Measurements from ENCODE around the gene PLEKHG5.

The PLEKHG5 gene

GRCh38 chr1:6470132-6471085 lies 21.1 kb downstream of the PLEKHG5 start:
- Histone ChIP-seq H4K20me1 (ENCODE audit: insufficient read depth, low read length) (no peaks in the 10 kb centered on the region), H3K4me3 (ENCODE audit: low read length) (no peak overlapping the region), H3K4me1 (ENCODE audit: low read length) (no peaks in the 10 kb centered on the region), H3K9me3 (ENCODE audit: insufficient read depth, low read length) (no peaks in the 10 kb centered on the region), H3K27me3 (ENCODE audit: low read depth, low read length) (no peaks in the 10 kb centered on the region), H3K4me2 (ENCODE audit: low read length) (no peak overlapping the region), H3K9ac (ENCODE audit: low read length) (no peak overlapping the region), H3K79me2 (ENCODE audit: low read length) (no peaks in the 10 kb centered on the region), H3K36me3 (replicated peaks; ENCODE audit: low read depth, low read length) (no peaks in the 10 kb centered on the region), H2AFZ (ENCODE audit: low read depth, low read length) (no peak overlapping the region), H3K27ac (ENCODE audit: low read length) (no peak overlapping the region)
- TF ChIP-seq CTCF (IDR thresholded peaks at IDR 0.05; ENCODE audit: low read depth, low read length) (no peak), EZH2phosphoT487 (IDR thresholded peaks at IDR 0.05; ENCODE audit: low read depth) (no peak)

GRCh38 chr1:6468729-6469461 lies 22.6 kb downstream of the PLEKHG5 start:
- Histone ChIP-seq H3K79me2 (ENCODE audit: low read length) (no peaks in the 10 kb centered on the region), H3K4me3 (ENCODE audit: low read length) (no peak overlapping the region), H3K27ac (ENCODE audit: low read length) (no peak overlapping the region), H3K4me2 (ENCODE audit: low read length) (no peak overlapping the region), H3K36me3 (replicated peaks; ENCODE audit: low read depth, low read length) (no peaks in the 10 kb centered on the region), H3K27me3 (ENCODE audit: low read depth, low read length) (no peaks in the 10 kb centered on the region), H3K4me1 (ENCODE audit: low read length) (no peaks in the 10 kb centered on the region), H4K20me1 (ENCODE audit: insufficient read depth, low read length) (no peaks in the 10 kb centered on the region), H3K9me3 (ENCODE audit: insufficient read depth, low read length) (no peaks in the 10 kb centered on the region), H3K9ac (ENCODE audit: low read length) (no peak overlapping the region), H2AFZ (ENCODE audit: low read depth, low read length) (no peak overlapping the region)
- TF ChIP-seq EZH2phosphoT487 (IDR thresholded peaks at IDR 0.05; ENCODE audit: low read depth) (no peak), CTCF (IDR thresholded peaks at IDR 0.05; ENCODE audit: low read depth, low read length) (no peak)

- H3K9me3 ChIP-seq (ENCODE audit: insufficient read depth, low read length) = no peaks in the 10 kb centered on the region
- no peak overlapping the region for H2AFZ ChIP-seq (ENCODE audit: low read depth, low read length)
- no peaks in the 10 kb centered on the region for H3K36me3 ChIP-seq (replicated peaks; ENCODE audit: low read depth, low read length)
- no peaks in the 10 kb centered on the region for H3K79me2 ChIP-seq (ENCODE audit: low read length)
- H4K20me1 ChIP-seq (ENCODE audit: insufficient read depth, low read length) = no peaks in the 10 kb centered on the region
- H3K27me3 ChIP-seq (ENCODE audit: low read depth, low read length) = no peaks in the 10 kb centered on the region
- no peak overlapping the region for H3K4me3 ChIP-seq (ENCODE audit: low read length)
- no peak overlapping the region for H3K9ac ChIP-seq (ENCODE audit: low read length)
- TF ChIP-seq CTCF (IDR thresholded peaks at IDR 0.05; ENCODE audit: low read depth, low read length) (no peak), EZH2phosphoT487 (IDR thresholded peaks at IDR 0.05; ENCODE audit: low read depth) (no peak)
- no peak overlapping the region for H3K4me2 ChIP-seq (ENCODE audit: low read length)
- no peaks in the 10 kb centered on the region for H3K4me1 ChIP-seq (ENCODE audit: low read length)
- H3K27ac ChIP-seq (ENCODE audit: low read length) = no peak overlapping the region
Observed at GRCh38 chr1:6467744-6468688, 23.5 kb downstream of the PLEKHG5 start.
